Immature natural killer cell (primary cell): ENCODE measurements around the gene PLA1A. TPM values are rescaled to one million over a fixed set of nuclear protein-coding genes. Genes with fewer than 3 reads are reported as not detected.
"Not testable (repeated sequence)": the region's sequence is repeated elsewhere in the genome, so short reads cannot be mapped to it uniquely, and the experiment has no call there.

ENCODE experiments used
- DNase-seq, 3 donors: peaks; one replicate each; pipeline ENCODE4 v3.0.0; 2022; ENCODE audit warnings: mixed read lengths in 1 of 3
- H3K27ac Mint-ChIP-seq, 6 donors: one replicate each; pipeline ENCODE4 v1.8.0; 2020; ENCODE audit warnings: mixed read lengths in 6 of 6, mild to moderate bottlenecking in 5 of 6, inconsistent platforms in 4 of 6, moderate library complexity in 3 of 6
- H3K27me3 Mint-ChIP-seq, 3 donors: one replicate each; pipeline ENCODE4 v1.8.0; 2020 to 2021; ENCODE audit warnings: low read depth in 3 of 3, mild to moderate bottlenecking in 3 of 3, mixed read lengths in 3 of 3, moderate library complexity in 3 of 3, inconsistent platforms in 1 of 3
- H3K36me3 Mint-ChIP-seq, 3 donors: one replicate each; pipeline ENCODE4 v1.8.0; 2020; ENCODE audit warnings: mixed read lengths in 3 of 3, inconsistent platforms in 2 of 3, mild to moderate bottlenecking in 2 of 3
- H3K4me1 Mint-ChIP-seq, 2 donors: one replicate each; pipeline ENCODE4 v1.8.0; 2020; ENCODE audit warnings: inconsistent platforms in 2 of 2, mild to moderate bottlenecking in 2 of 2, mixed read lengths in 2 of 2, moderate library complexity in 1 of 2
- H3K4me3 Mint-ChIP-seq, 5 donors: one replicate each; pipeline ENCODE4 v1.8.0; 2020; ENCODE audit warnings: mild to moderate bottlenecking in 5 of 5, mixed read lengths in 5 of 5, inconsistent platforms in 3 of 5, moderate library complexity in 3 of 5
- H3K9me3 Mint-ChIP-seq, 6 donors: one replicate each; pipeline ENCODE4 v1.8.0; 2020; ENCODE audit warnings: mild to moderate bottlenecking in 6 of 6, mixed read lengths in 6 of 6, inconsistent platforms in 4 of 6, moderate library complexity in 3 of 6
- polyA plus RNA-seq, 3 donors: library from polyadenylated mRNA; unstranded; fragments of 300-500 nt; fragmentation: Illumina TruSeq; gene quantifications; one replicate each; pipeline ENCODE4 v1.2.3, GENCODE V29; 2021

The PLA1A gene
- polyA plus RNA-seq, 3 donors from 2014 or later = not detected

DNA sequence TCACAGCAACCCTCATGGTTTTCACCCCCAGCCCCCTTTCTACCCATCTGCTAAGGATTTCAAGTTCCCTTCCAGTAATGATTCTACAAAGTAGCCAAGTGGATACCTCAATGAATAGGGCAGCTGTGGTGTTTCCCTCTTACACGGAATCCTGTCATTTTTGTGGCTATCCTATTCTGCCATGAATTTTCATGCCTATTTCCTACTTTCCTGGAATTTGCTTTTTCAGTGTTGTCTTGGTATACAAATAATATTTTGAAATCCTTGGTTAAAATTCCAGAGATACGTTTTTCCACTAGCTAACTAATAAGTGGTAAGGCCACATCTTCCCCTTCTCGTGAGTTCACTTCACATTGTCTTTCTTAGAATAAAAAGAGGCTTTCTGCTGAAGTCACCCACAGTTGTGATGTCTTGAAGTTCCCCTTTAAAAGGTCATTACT lies 10.9 kb upstream of the PLA1A start:
- Mint-ChIP-seq H3K27ac (no peak overlapping the region), H3K4me1 (peaks cover 0 to under 1% of the 10 kb centered on the region in 2 donors), H3K9me3 (peaks cover 0 to 2% (median 0%) of the 10 kb centered on the region in 6 donors), H3K27me3 (peaks cover 0 to 2% (median 0%) of the 10 kb centered on the region in 3 donors), H3K36me3 (peaks cover 4 to 30% (median 15%) of the 10 kb centered on the region in 3 donors), H3K4me3 (no peak overlapping the region)
- no peak for DNase-seq

DNA sequence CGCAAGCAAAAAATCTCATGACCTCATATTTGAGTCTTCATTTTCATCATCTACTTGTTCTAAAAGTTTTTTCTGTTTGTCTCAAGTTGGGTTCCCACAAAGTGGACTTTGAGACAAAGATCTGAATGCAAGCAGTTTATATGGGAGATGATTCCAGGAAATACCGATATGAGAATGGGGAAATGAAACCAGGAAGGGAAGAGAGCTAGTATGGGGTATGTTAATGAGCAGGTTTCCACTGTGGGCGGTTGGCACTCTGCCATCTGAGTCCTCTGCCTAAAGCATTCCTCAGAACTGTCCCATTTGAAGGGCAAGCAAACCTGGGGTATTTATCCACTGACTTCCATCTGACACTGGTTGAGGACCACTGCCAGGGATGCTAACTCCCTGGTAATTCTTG lies 9.6 kb upstream of the PLA1A start:
- no peaks in the 10 kb centered on the region for H3K27me3 Mint-ChIP-seq

DNA sequence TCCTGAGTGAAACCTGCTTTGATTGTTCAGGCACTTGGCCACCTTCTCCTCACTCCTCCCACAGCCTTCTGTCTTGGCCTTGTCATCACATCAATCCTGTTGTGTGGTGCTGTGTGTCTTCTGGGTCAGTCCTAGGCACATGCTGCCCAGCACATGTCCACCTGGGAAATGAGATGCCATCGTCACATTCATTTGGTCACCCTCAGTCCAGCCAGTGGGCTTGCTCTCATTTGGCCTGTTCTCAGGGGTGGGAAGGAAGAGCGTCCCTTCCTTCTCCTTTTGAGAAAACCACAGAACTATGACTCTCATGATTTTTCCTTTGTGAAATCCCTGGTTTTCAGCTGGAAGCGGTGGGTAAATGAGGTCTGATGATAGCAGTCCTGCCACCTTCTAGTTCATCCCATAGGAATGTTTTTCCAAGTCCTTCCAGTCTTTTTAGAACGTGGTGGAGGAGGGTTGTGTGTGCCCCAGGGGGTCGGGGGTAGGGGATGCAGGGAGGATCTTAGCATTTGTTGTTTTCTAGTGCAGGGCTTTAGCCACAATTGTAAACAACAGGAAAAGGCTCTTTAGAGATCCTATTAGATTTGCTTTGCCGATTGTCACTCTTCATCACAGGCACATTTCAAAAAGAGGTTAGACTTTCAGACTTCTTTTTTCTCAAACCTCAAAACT lies 8.4 kb upstream of the PLA1A start:
- Mint-ChIP-seq H3K9me3 (peaks cover 0 to 2% (median 0%) of the 10 kb centered on the region in 6 donors), H3K27ac (no peak overlapping the region), H3K4me3 (no peak overlapping the region), H3K27me3 (no peaks in the 10 kb centered on the region), H3K4me1 (no peaks in the 10 kb centered on the region), H3K36me3 (peaks cover 4 to 30% (median 15%) of the 10 kb centered on the region in 3 donors)
- no peak for DNase-seq

More for the DNA sequence above, 9.6 kb upstream of the PLA1A start:
- no peak overlapping the region for H3K4me3 Mint-ChIP-seq
- H3K27ac Mint-ChIP-seq = no peak overlapping the region
- peaks cover 0 to 2% (median 0%) of the 10 kb centered on the region in 6 donors for H3K9me3 Mint-ChIP-seq
- H3K36me3 Mint-ChIP-seq = peaks cover 4 to 30% (median 15%) of the 10 kb centered on the region in 3 donors
- DNase-seq = no peak
- no peaks in the 10 kb centered on the region for H3K4me1 Mint-ChIP-seq

DNA sequence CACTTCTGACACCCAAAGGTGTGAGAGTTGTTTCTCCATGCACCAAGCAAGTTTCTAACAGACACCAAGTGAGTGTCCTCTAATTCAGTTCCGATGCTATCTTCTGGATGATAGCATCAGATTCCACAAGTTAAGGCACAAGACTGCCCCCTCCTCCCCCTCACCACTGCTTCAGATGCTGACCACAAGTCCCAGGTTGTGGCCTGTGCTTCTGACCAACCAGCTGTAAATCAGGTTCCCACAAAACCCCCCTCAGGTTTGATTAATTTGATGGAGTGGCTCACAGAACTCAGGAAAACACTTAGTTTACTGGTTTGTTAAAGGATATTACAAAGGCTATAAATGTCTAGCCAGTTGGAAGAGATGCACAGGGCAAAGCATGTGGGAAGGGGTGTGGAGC lies 7.0 kb upstream of the PLA1A start:
- Mint-ChIP-seq H3K27me3 (no peaks in the 10 kb centered on the region), H3K36me3 (peaks cover 4 to 30% (median 15%) of the 10 kb centered on the region in 3 donors), H3K4me3 (no peak overlapping the region), H3K27ac (no peak overlapping the region), H3K9me3 (no peaks in the 10 kb centered on the region), H3K4me1 (no peaks in the 10 kb centered on the region)
- no peak for DNase-seq

DNA sequence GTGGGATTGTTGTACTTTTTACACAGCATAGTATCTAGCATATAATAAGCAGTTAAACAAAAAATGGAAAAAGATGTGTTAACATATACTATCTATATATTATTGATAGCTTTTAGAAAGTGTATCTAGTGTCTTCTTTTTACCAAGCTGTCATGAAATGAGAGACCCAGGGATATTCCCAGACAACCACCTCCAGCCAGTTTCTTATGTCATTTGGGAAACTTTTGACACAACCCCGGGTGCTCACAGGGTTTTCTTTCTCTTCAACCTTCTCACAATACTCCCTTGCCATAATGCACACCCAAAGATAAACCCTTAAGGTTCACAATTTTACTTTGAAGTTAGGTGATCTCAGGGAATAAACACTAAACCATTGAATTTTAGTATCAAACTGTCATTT lies 4.8 kb upstream of the PLA1A start:
- Mint-ChIP-seq H3K9me3 (no peaks in the 10 kb centered on the region), H3K27me3 (no peaks in the 10 kb centered on the region), H3K4me1 (no peaks in the 10 kb centered on the region), H3K27ac (no peak overlapping the region), H3K4me3 (no peak overlapping the region), H3K36me3 (peaks cover 3 to 14% (median 4%) of the 10 kb centered on the region in 3 donors)
- no peak for DNase-seq

DNA sequence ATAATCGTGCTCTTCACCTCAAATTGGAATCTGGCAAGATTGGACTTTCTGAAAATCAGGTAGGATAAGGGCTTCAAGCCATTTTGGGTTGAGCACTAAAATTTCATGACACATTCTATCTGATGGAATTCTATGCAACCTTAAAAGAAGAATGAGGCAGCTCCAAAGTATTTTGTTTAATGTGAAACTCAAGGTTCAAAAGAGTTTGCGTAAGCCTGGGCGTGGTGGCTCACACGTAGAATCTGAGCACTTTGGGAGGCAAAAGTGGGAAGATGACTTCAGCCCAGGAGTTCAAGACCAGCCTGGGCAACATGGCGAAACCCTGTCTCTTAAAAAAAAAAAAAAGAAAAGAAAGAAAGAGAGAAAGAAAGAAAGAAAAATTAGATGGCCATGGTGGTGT lies 3.6 kb upstream of the PLA1A start:
- Mint-ChIP-seq H3K27ac (no peak overlapping the region), H3K27me3 (no peaks in the 10 kb centered on the region), H3K36me3 (peaks cover 0 to 5% (median 4%) of the 10 kb centered on the region in 3 donors), H3K4me1 (no peaks in the 10 kb centered on the region), H3K9me3 (no peaks in the 10 kb centered on the region), H3K4me3 (no peak overlapping the region)
- no peak for DNase-seq

DNA sequence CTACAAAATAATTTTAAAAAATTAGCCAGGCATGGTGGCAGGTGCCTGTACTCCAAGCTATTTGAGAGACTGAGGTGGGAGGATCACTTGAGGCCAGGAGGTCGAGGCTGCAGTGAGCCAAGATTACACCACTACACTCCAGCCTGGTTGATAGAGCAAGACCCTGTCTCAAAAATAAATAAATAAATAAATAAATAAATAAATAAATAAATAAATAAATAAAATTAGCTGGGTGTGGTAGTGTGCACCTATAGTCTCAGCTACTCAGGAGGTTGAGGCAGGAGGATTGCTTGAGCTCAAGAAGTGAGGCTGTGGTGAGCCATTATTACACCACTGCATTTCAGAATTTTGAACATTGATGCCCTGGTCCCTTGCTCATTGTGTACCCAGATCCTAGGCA lies 2.8 kb upstream of the PLA1A start:
- H3K9me3 Mint-ChIP-seq, H3K36me3 Mint-ChIP-seq, H3K27me3 Mint-ChIP-seq, H3K4me1 Mint-ChIP-seq, H3K4me3 Mint-ChIP-seq, H3K27ac Mint-ChIP-seq, DNase-seq: not testable (repeated sequence)

DNA sequence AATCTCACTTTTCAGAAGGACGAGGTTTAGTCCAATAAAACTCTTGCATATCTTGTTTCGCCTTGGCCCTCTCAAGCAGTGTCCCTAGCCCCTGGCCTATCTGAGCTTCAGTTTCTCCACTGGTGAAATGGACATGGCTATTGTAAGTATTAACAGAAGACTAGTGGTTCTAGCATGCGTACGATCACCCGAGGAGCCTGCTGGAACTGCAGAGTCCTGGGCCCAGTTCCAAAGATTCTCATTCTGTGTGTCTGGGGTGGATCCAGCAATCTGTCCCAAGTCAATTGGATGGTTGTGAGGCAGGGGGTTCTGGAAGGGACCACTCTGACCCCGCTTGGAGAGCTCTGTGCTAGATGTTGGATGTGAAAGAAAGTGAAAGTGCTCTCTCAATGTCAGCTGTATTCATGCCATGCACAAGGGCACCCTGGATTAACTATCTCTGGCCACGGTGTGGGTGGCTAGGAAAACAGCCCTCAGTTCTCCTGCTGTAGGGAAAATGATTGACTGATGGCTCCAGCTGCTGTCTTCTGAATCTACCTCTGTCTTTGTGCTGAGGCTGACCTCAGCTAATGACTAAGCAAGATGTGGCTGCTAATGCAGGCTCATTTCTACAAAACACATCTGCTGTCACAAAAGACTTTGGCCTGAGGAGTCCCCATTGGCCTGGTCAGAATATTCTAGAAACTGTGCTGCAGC lies 1.9 kb upstream of the PLA1A start:
- H3K9me3 Mint-ChIP-seq = peaks cover 0 to 1% (median 0%) of the 10 kb centered on the region in 6 donors
- no peak overlapping the region for H3K27ac Mint-ChIP-seq
- no peaks in the 10 kb centered on the region for H3K27me3 Mint-ChIP-seq
- H3K4me3 Mint-ChIP-seq = no peak overlapping the region
- no peaks in the 10 kb centered on the region for H3K36me3 Mint-ChIP-seq
- DNase-seq = no peak
- peaks cover 0 to 6% of the 10 kb centered on the region in 2 donors for H3K4me1 Mint-ChIP-seq

DNA sequence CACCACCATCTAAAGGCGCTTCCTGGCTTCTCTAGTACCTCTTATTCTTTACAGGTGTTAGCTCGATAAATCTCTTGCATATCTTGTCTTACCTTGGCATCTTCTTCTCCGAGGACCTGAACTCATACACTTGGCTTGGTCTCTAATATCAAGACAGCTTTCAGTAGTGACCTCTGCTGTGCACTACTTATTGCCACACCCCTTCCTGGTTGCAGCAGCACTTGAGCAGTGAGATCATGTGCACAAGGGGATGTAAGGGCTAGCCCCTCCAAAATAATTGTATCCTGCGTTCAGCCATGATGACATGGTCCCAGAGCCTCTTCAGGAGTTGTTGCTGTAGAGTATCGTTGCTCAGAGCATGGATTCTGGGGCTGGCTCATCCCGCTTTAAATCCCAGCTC lies 1.3 kb upstream of the PLA1A start:
- Mint-ChIP-seq H3K9me3 (peaks cover 0 to 1% (median 0%) of the 10 kb centered on the region in 6 donors), H3K36me3 (no peaks in the 10 kb centered on the region), H3K27me3 (no peaks in the 10 kb centered on the region), H3K27ac (no peak overlapping the region), H3K4me3 (no peak overlapping the region), H3K4me1 (peaks cover 0 to 6% of the 10 kb centered on the region in 2 donors)
- no peak for DNase-seq

DNA sequence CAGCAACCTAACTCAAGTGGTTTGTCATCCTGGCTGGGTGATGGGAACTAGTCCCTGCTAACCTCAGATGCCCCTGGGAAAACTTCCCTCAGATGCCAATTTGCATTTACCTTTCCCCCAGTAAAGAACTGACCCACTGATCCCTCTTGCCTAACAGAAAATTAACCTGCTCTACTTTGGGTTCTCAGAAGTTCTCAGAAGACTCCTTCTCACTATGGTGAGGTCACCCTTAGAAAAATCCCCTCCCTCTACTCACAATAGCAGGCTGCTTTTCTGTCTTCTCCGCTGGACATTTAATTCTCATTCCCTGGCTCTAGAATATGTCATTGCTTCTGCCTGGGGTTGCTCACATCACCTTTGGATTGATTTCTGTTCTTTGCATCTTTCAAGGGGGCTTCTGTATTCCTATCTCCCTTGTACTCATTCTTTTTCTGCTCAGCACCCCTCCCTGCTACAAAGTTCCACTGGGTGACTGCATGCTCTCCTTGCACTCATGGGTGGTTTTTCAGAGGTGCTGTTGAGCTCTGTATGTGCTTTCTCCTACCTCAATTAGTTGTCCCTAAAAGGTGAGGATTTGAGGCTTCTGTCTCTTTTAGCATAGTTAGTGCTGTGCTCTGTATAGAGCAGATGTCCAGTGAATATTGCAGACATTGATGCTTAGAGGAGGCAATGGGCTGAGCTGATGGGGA lies 869 bp downstream of the PLA1A start:
- no peak for DNase-seq
- H3K36me3 Mint-ChIP-seq = no peaks in the 10 kb centered on the region
- H3K27ac Mint-ChIP-seq = no peak overlapping the region
- peaks cover 0 to 1% (median 0%) of the 10 kb centered on the region in 6 donors for H3K9me3 Mint-ChIP-seq
- H3K4me3 Mint-ChIP-seq = no peak overlapping the region
- no peaks in the 10 kb centered on the region for H3K27me3 Mint-ChIP-seq
- peaks cover 0 to 6% of the 10 kb centered on the region in 2 donors for H3K4me1 Mint-ChIP-seq

DNA sequence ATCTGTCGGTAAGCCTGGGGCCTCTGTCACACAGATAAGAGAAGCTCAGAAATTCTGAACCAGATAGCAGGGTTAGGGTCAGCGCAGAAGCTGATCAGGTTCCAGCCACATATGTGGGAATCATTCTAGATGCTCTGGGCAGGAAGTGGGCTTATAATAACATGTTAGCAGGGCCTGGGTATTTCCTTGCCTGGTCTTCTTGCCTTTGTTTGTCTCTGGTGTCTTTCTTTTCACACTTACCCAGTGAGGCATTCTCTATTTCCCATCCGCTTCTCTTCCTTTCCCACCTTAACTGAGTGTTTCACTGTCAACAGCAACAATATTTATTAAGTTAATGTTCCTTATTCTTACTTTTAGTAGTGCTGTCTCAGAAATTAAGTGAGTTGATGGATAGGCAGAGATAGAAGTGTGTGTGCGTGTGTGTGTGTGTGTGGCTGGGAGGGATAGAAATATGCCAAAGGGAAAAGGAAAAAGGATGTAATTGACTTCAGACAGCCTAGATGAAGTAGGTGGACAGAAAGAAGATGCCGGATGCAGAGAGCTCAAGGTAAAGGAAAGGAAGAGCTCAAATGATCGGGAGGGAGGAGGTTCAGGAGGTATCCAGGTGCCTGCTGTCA lies 2.0 kb downstream of the PLA1A start:
- Mint-ChIP-seq H3K4me1 (peaks cover 0 to 6% of the 10 kb centered on the region in 2 donors), H3K36me3 (no peaks in the 10 kb centered on the region), H3K9me3 (peaks cover 0 to 1% (median 0%) of the 10 kb centered on the region in 6 donors), H3K27me3 (no peaks in the 10 kb centered on the region), H3K4me3 (no peak overlapping the region), H3K27ac (peak overlapping the region in 1 of 6 donors; percentile 24)
- no peak for DNase-seq

DNA sequence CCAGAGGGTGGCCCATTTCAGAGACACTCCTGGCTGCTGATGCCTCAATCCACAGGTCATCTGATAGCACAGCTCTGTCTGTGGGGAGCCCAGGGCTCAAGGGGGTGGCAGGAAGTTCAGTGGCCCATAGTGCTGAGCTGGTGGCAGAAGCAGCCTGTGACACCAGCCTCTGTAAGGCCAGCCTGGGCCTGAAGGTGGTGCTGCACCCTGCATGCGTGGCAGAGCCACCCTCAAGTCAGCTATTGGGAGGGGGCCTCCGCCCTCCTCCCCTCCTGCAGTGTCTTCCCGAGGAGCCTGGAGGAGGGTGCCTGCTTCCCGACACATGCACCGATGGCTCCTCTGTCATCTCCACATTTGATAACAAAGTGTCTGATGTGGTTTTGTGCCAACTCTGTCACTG lies 3.0 kb downstream of the PLA1A start:
- peaks cover 0 to 1% (median 0%) of the 10 kb centered on the region in 6 donors for H3K9me3 Mint-ChIP-seq
- no peak overlapping the region for H3K4me3 Mint-ChIP-seq
- H3K36me3 Mint-ChIP-seq = no peaks in the 10 kb centered on the region
- H3K27ac Mint-ChIP-seq = no peak overlapping the region
- H3K4me1 Mint-ChIP-seq = peaks cover 0 to 6% of the 10 kb centered on the region in 2 donors
- H3K27me3 Mint-ChIP-seq = no peaks in the 10 kb centered on the region
- DNase-seq = no peak

DNA sequence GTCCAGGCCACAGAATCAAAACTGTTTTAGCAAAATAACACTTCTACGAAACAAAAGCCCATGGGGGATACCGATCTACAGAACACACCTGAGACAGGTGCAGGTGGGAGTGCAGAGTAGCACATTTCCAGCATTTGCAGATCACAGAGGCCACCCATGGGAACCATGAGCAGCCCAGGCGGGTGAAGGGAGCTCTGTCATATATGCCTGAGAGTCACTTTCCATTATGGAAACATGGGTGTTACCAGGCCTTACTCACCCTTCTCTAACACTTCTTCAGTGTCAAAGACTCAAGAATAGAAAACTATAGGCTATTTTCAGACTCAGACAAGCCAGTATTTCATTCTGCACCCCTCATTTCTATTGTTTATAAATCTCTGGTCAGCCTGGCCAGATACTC lies 3.5 kb downstream of the PLA1A start:
- Mint-ChIP-seq H3K4me3 (no peak overlapping the region), H3K36me3 (no peaks in the 10 kb centered on the region), H3K27me3 (no peaks in the 10 kb centered on the region), H3K27ac (no peak overlapping the region), H3K4me1 (peaks cover 0 to 6% of the 10 kb centered on the region in 2 donors), H3K9me3 (peaks cover 0 to 1% (median 0%) of the 10 kb centered on the region in 6 donors)
- no peak for DNase-seq

DNA sequence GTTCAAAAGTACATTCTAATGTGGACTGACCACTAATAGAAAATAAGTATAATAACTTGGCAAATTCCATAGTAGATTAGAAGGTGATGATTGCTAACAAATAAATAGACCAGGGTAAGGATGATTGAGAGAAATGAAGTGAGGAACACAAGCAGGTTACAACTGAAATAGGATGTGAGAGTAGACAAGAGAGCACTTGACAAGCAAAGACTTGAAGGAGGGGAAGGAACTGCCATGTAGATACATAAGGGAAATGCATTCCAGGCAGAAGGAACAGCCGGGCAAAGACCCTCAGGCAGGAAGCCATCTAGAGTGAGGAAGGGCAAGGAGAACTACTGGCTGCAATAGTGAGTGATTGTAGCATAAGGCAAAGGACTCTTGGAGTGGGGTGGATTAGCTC lies 5.0 kb downstream of the PLA1A start:
- Mint-ChIP-seq H3K9me3 (peaks cover 0 to 1% (median 0%) of the 10 kb centered on the region in 6 donors), H3K27me3 (no peaks in the 10 kb centered on the region), H3K4me3 (no peak overlapping the region), H3K4me1 (peaks cover 0 to 6% of the 10 kb centered on the region in 2 donors), H3K27ac (no peak overlapping the region), H3K36me3 (peaks cover 0 to 3% (median 0%) of the 10 kb centered on the region in 3 donors)
- DNase-seq = no peak
